Epithelial cell of esophagus (primary cell): ENCODE results near the gene GFI1B.

ENCODE experiments used
- DNase-seq: peaks from one replicate; pipeline ENCODE4 v3.0.0; 2010; ENCODE audit warnings: low read depth
- H3K4me3 ChIP-seq: 2 replicates; pipeline ENCODE4 v1.5.1; 2011; ENCODE audit warnings: mild to moderate bottlenecking, low read length, control low read depth
- TF ChIP-seq, protein P1 (sequence below): IDR thresholded peaks from 2 replicates; pipeline ENCODE4 v1.5.1; 2011; ENCODE audit warnings: low read depth, mild to moderate bottlenecking, low read length, control low read depth, inconsistent platforms; ENCODE audit not compliant: insufficient read depth; ENCODE audit errors: missing control alignments

The GFI1B gene

DNA sequence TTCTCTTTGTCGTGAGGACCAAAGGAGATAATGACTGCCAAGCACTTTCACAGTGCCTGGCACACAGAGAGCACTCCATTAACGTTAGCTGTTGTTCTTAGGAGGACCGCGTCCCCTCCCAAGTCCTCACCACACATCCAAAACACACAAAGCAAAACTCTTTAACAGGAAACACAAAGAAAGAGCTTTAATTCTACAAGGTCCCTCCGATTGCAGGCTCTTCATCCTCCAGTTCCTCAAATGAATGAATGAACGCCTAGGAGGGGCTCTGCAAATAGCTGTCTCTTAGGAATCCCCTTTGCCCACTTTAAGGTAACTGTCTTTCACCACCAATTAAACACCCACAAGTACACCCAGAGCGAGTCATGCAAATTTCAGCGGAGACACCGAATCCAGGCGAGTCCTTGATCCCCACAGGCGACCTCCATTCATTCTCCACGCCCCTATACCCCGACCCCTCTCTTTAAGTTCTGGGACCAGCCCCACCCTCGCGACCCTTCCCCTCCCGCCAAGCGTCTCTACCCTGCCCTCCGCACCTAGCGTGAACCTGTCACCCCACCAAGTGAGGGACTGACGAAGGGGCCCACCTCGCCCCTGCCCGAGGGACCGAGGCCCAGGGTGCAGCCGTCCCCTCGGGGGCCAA, 34.7 kb upstream of the GFI1B start:
- TF ChIP-seq, protein P1, sequence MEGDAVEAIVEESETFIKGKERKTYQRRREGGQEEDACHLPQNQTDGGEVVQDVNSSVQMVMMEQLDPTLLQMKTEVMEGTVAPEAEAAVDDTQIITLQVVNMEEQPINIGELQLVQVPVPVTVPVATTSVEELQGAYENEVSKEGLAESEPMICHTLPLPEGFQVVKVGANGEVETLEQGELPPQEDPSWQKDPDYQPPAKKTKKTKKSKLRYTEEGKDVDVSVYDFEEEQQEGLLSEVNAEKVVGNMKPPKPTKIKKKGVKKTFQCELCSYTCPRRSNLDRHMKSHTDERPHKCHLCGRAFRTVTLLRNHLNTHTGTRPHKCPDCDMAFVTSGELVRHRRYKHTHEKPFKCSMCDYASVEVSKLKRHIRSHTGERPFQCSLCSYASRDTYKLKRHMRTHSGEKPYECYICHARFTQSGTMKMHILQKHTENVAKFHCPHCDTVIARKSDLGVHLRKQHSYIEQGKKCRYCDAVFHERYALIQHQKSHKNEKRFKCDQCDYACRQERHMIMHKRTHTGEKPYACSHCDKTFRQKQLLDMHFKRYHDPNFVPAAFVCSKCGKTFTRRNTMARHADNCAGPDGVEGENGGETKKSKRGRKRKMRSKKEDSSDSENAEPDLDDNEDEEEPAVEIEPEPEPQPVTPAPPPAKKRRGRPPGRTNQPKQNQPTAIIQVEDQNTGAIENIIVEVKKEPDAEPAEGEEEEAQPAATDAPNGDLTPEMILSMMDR = no peak
- H3K4me3 ChIP-seq = peak overlapping the region; percentile 96
- peak; percentile 11 for DNase-seq

DNA sequence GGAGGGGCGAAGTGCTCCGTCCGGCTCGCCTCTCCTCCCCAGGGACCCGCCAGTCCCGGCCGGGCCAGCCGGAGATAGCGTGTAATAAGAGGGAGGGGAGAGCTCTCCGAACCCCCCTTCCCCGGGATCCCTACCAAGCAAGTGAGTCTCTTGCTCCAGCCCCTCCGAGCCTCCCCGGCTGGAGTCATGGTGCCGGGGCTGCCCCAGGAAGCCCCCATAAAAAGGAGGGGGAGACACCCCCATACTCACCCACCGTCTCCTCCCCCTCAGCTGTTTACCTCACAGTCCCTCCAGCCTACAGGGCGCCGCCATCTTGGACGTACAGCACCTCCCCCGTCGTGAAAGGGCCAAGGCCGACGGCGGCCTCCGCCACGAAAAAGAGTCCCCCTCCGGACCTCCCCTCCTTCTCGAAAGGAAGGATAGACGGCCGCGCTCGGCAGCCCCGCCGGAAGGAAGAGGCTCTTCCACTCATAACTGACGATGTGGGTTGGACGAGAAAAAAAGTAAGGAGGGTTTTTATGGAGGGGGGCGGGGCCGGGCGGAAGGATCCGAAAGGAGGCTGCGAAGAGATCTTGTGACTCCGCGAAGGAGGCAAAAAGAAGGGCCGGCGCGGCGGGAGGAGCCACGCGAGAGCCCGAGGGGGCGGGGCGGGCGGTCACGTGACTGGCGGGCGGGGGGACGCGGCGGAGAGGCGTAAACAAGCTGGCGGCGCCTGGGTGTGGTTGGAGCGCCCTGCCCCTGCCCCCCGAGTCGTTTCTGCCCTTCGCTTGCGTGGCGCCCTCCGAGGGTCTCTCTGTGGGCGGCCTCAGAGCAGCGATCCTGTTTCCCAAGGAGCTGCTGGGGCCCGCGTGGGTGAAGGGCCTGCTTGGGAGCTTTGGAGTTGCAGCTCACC, 34.0 kb upstream of the GFI1B start, which contains the start of gene TSC1:
Gene TSC1 (minus strand): TSS at position 323 of the 892 bp plus-strand sequence. CDS start 15,744 bp downstream, outside the sequence.
- peak; percentile 95 for DNase-seq
- TF ChIP-seq, protein P1 = no peak
- peak within 1 kb of the TSS; percentile 96 for H3K4me3 ChIP-seq

DNA sequence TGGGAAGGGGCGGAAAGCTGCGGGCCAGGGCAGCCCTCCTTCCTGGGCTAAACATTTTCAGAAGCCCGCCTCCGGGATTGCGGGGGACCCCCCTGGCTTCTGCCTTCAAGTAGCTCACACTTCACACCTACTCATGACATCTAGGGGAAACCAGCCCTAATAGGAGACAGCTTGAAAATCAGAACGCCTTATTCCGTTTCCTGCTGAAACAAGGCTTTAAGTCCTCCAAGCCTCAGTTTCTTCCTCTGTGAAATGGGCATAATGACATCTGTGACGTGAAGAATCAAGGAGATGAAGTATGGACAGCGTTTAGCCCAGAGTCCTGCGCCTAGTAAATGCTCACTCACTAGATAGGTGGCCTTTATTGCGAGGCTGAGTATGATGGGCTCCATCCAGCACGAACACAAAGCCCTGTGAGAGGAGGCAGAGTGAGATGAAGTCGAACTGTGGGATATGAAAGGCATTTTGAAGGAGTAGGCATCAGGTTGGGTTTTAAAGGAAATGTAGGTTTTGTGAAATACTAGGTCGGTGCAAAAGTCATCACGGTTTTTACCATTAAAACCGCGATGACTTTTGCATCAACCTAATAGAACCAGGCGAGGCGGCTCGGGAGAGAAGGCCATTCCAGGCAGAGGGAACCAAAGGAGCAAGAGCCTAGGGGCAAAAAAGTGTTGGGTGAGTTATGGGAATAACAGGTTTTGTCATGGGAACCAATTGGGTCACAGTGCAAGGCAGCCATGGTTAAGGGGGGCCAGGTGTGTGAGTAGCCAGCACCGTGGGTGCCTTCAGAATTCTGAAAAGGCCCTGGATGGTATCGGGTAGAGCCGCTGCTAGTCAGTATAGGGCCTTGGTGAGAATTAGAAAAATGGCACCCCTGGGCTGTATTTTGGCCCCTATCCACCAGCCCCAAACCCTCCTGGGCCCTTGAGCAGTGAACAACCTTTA, 33.0 kb upstream of the GFI1B start:
- TF ChIP-seq, protein P1 = no peak
- no peak for DNase-seq
- H3K4me3 ChIP-seq = peak overlapping the region; percentile 62

DNA sequence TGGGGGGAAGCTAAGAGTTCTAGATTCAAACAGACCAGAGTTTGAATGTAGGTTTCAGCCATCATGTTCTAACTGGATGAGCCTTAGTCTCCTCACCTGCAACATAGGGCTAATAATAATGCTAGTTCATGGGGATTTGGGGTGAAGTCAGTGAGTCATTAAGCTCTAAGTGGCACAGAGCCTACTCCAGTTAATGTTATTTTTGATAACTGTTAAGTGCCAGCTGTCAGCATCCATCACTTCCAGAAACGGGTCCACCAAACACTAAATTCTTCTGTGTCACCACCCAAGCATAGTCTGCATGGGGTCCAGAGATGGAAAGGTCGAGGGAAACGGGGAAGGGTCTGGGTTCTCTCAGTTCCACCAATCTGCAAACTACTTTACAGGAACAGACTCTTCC, 32.3 kb upstream of the GFI1B start:
- peak; percentile 9 for DNase-seq
- H3K4me3 ChIP-seq = no peak overlapping the region
- TF ChIP-seq, protein P1 = no peak

DNA sequence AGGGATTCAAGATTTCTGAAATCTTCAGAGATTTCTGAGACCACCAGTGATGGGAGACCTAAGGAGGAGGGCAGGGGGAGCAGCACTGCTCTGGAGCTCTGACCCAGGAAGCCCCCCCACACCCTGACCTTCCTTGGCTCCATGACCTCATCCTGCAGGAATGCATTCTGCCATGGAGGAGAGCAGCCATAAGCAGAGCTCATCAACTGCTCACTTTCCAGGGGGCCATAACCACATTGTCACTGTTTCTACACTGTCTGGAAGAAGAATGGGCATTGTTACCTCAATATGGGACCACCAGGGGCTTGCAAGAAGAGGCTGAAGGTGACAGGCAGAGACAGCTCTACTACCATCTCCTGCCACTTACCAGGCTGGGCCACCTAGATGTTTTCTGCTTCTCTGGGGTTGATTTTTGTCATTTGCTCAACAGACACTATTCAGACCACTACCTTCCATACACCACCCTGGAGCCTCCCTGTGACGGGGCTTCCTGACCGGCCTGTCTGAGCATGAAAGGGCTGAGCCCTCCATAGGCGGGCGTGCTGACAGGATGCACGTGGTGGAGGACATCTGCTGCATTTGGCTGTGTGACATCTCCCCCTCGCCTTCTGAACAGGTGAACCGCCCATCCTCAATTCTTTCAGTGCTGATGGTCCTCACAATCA, 31.7 kb upstream of the GFI1B start:
- H3K4me3 ChIP-seq = no peak overlapping the region
- TF ChIP-seq, protein P1 = no peak
- DNase-seq = peak; percentile 38

DNA sequence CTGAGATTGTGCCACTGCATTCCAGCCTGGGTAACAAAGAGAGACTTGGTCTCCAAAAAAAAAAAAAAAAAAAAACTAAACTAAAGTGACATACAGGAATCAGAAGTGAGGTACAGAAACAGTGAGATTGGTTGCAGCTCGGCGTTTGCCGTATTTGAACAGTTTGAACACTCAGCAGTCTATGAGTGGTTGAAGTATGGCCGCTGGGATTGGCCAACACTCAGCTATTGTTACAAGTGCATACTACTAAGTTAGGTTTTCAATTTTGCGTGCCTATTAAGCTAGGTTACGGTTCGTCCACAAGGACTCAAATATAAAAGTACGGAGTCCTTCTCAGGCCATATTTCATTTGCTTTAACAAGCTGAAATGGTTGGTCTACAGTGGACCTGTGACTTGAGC, 30.7 kb upstream of the GFI1B start:
- TF ChIP-seq, protein P1 = no peak
- no peak for DNase-seq
- H3K4me3 ChIP-seq = no peak overlapping the region
